DND-41 (cell line): Measurements from ENCODE around the gene REEP6.

ENCODE experiments used
- EZH2 ChIP-seq: IDR thresholded peaks from 3 replicates; pipeline ENCODE4 v1.6.1; 2012; ENCODE audit warnings: borderline replicate concordance, low read depth, mild to moderate bottlenecking, moderate library complexity, low read length, inconsistent platforms; ENCODE audit not compliant: severe bottlenecking
- TF ChIP-seq, protein P1 (sequence below): IDR thresholded peaks from 2 replicates; pipeline ENCODE4 v1.5.1; 2012; ENCODE audit warnings: borderline replicate concordance, low read length, moderate library complexity, mild to moderate bottlenecking; ENCODE audit not compliant: poor library complexity, severe bottlenecking; ENCODE audit errors: extremely low read depth

GRCh38 chr19:1488282-1488601, 2.7 kb upstream of the REEP6 start:
- TF ChIP-seq, protein P1, sequence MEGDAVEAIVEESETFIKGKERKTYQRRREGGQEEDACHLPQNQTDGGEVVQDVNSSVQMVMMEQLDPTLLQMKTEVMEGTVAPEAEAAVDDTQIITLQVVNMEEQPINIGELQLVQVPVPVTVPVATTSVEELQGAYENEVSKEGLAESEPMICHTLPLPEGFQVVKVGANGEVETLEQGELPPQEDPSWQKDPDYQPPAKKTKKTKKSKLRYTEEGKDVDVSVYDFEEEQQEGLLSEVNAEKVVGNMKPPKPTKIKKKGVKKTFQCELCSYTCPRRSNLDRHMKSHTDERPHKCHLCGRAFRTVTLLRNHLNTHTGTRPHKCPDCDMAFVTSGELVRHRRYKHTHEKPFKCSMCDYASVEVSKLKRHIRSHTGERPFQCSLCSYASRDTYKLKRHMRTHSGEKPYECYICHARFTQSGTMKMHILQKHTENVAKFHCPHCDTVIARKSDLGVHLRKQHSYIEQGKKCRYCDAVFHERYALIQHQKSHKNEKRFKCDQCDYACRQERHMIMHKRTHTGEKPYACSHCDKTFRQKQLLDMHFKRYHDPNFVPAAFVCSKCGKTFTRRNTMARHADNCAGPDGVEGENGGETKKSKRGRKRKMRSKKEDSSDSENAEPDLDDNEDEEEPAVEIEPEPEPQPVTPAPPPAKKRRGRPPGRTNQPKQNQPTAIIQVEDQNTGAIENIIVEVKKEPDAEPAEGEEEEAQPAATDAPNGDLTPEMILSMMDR = no peak
- no peak for TF ChIP-seq EZH2
